Lower lobe of right lung (tissue), 2 donors: ENCODE data around the gene MYOM3. TPM values are rescaled to one million over a fixed set of nuclear protein-coding genes. Genes with fewer than 3 reads are reported as not detected.

ENCODE experiments used
- ATAC-seq, 2 donors: fragments of 200-7000 bp; cut with Tn5 transposase; one replicate each; pipeline ENCODE4 v1.9.1; 2020 to 2022; ENCODE audit warnings: mild to moderate bottlenecking in 2 of 2, moderate library complexity in 2 of 2
- DNase-seq: peaks from one replicate; pipeline ENCODE4 v3.0.0-alpha.2; 2020
- H3K27ac ChIP-seq: fragments of 200-600 bp; one replicate; pipeline ENCODE4 v1.8.0; 2022
- H3K27me3 ChIP-seq: fragments of 200-600 bp; one replicate; pipeline ENCODE4 v1.8.0; 2022; ENCODE audit warnings: low read depth
- H3K36me3 ChIP-seq: fragments of 200-600 bp; one replicate; pipeline ENCODE4 v1.8.0; 2022; ENCODE audit warnings: mild to moderate bottlenecking
- H3K4me1 ChIP-seq: fragments of 200-600 bp; one replicate; pipeline ENCODE4 v1.8.0; 2022
- H3K4me3 ChIP-seq: fragments of 200-600 bp; one replicate; pipeline ENCODE4 v1.8.0; 2022; ENCODE audit warnings: mild to moderate bottlenecking
- H3K9me3 ChIP-seq: fragments of 200-600 bp; one replicate; pipeline ENCODE4 v1.8.0; 2022
- intact Hi-C: fragments of 100-400 bp; cut with DNase I; formaldehyde crosslinking; loops from one replicate; pipeline ENCODE4 v1.11.0; 2022
- total RNA-seq: library from RNA; stranded (reverse); fragmentation: NEBNext Ultra II Directional; extraction: Animal tissue kit (Norgen Biotek cat#: 25700); gene quantifications from one replicate; pipeline ENCODE4 v1.2.1, GENCODE V29; 2021
- TF ChIP-seq, protein P1 (sequence below): fragments of 200-600 bp; IDR thresholded peaks from one replicate; pipeline ENCODE4 v1.8.0; 2022; ENCODE audit warnings: antibody characterized with exemption, mild to moderate bottlenecking
- donor health status: DM: no; HTN: yes; CAD: no; lungs with severe emphysema.

MYOM3 gene
- total RNA-seq, 1 donor from 2014 or later: 0.15 TPM

DNA sequence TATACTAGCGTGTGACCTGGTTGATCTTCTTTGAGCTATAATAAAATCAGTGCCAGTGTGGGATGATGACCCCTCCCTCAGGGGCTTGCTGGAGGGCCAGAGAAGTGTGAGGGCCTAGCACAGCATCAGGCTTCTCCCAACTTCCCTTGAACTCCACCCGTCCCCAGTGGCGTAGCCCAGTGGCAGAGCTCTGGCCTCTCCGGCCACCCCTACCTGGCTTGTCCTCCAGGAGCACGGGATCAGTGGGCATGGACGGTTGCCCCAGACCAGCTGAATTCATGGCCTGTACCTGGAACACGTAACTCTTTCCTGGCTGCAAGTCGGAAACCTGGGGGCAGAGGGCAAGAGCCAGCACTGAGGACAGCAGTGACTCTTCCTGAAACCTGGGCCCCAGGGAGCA lies 36.0 kb downstream of the MYOM3 start:
- no peaks in the 10 kb centered on the region for H3K9me3 ChIP-seq
- TF ChIP-seq, protein P1, sequence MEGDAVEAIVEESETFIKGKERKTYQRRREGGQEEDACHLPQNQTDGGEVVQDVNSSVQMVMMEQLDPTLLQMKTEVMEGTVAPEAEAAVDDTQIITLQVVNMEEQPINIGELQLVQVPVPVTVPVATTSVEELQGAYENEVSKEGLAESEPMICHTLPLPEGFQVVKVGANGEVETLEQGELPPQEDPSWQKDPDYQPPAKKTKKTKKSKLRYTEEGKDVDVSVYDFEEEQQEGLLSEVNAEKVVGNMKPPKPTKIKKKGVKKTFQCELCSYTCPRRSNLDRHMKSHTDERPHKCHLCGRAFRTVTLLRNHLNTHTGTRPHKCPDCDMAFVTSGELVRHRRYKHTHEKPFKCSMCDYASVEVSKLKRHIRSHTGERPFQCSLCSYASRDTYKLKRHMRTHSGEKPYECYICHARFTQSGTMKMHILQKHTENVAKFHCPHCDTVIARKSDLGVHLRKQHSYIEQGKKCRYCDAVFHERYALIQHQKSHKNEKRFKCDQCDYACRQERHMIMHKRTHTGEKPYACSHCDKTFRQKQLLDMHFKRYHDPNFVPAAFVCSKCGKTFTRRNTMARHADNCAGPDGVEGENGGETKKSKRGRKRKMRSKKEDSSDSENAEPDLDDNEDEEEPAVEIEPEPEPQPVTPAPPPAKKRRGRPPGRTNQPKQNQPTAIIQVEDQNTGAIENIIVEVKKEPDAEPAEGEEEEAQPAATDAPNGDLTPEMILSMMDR: no peak
- DNase-seq (peak; percentile 30), ATAC-seq (no peak)
- H3K4me3 ChIP-seq: no peak overlapping the region
- no peaks in the 10 kb centered on the region for H3K27me3 ChIP-seq
- intact Hi-C loops: no loop called here
- H3K36me3 ChIP-seq: no peaks in the 10 kb centered on the region
- H3K4me1 ChIP-seq: peaks cover 2% of the 10 kb centered on the region
- no peak overlapping the region for H3K27ac ChIP-seq

DNA sequence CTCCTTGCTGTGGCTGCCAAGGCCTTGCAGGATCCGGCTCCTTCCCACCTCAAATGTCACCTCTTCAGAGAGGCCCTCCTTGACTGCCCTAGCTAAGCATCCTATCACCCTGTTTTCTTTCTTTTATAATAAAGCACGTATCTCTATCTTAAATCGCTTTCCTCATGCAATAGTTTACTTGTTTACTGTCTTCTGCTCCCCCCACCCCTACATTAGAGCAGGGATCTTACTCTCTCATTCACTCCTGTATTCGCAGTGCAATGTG lies 36.4 kb downstream of the MYOM3 start:
- no peak overlapping the region for H3K27ac ChIP-seq
- peaks cover 5% of the 10 kb centered on the region for H3K4me1 ChIP-seq
- no peaks in the 10 kb centered on the region for H3K36me3 ChIP-seq
- intact Hi-C loops: no loop called here
- ATAC-seq (no peak), DNase-seq (no peak)
- TF ChIP-seq, protein P1: no peak
- H3K27me3 ChIP-seq: no peaks in the 10 kb centered on the region
- no peak overlapping the region for H3K4me3 ChIP-seq
- H3K9me3 ChIP-seq: no peaks in the 10 kb centered on the region

GRCh38 chr1:24074817-24075589 lies 36.9 kb downstream of the MYOM3 start:
- no peaks in the 10 kb centered on the region for H3K9me3 ChIP-seq
- no peak overlapping the region for H3K27ac ChIP-seq
- intact Hi-C loops: no loop called here
- no peak for ATAC-seq
- no peaks in the 10 kb centered on the region for H3K36me3 ChIP-seq
- peak; percentile 16 for DNase-seq
- no peaks in the 10 kb centered on the region for H3K27me3 ChIP-seq
- TF ChIP-seq, protein P1: no peak
- H3K4me3 ChIP-seq: no peak overlapping the region
- H3K4me1 ChIP-seq: peaks cover 5% of the 10 kb centered on the region

DNA sequence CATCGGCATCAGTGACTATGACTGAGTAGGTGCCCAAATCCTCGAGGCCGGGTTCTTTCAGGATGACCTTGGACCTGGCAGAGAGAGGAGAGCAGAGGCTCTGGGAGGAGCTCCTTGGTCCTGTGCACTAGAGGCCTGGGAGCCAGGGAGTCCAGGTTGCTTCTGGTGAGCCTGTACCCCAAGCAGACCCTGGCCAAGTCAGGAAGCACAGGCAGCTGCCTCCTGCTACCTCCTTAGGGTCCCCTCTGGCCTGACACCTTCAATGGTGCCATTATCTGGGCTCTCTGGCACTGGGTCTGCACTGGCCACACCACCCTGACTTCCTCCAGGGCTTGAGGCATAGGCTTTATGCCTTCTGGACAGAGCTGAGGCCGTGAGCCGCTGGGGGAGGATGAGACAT lies 37.7 kb downstream of the MYOM3 start:
- Histone ChIP-seq H3K4me3 (no peak overlapping the region), H3K27ac (no peak overlapping the region), H3K27me3 (no peaks in the 10 kb centered on the region), H3K9me3 (no peaks in the 10 kb centered on the region), H3K36me3 (no peaks in the 10 kb centered on the region), H3K4me1 (peaks cover 5% of the 10 kb centered on the region)
- intact Hi-C loops: no loop called here
- no peak for ATAC-seq
- peak; percentile 18 for DNase-seq
- TF ChIP-seq, protein P1: no peak

DNA sequence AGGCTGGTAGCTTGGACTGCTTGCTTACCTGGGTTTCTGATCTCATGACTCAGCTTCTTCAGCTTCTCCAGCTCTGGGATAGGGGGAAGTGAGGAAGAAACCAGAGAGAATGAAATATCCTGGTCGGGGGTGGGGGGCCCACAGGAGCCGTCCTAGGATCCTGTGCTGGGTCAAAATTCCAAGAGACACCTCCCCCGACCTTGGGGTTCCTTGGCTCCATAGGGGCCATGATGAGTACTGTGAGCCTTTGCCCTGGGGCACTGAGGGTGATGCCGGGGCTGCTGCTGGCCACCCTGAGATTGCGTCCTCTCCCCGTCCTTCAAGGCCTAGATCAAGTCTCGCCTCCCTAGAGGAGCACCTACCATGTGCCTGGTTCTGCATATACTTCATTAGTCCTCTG lies 40.0 kb downstream of the MYOM3 start:
- Histone ChIP-seq H3K36me3 (no peaks in the 10 kb centered on the region), H3K9me3 (no peaks in the 10 kb centered on the region), H3K4me3 (no peak overlapping the region), H3K27me3 (no peaks in the 10 kb centered on the region), H3K27ac (no peak overlapping the region), H3K4me1 (peaks cover 5% of the 10 kb centered on the region)
- TF ChIP-seq, protein P1: no peak
- DNase-seq (peak; percentile 23), ATAC-seq (no peak)
- intact Hi-C loops: no loop called here
